ENCODE measurements around the gene PAGE1.
"Not testable (repeated sequence)": the region's sequence is repeated elsewhere in the genome, so short reads cannot be mapped to it uniquely, and the experiment has no call there.

The PAGE1 gene, protein sequence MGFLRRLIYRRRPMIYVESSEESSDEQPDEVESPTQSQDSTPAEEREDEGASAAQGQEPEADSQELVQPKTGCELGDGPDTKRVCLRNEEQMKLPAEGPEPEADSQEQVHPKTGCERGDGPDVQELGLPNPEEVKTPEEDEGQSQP
- total RNA-seq, result 0 to 0.22 (median 0) reads per million in 17 experiments

DNA sequence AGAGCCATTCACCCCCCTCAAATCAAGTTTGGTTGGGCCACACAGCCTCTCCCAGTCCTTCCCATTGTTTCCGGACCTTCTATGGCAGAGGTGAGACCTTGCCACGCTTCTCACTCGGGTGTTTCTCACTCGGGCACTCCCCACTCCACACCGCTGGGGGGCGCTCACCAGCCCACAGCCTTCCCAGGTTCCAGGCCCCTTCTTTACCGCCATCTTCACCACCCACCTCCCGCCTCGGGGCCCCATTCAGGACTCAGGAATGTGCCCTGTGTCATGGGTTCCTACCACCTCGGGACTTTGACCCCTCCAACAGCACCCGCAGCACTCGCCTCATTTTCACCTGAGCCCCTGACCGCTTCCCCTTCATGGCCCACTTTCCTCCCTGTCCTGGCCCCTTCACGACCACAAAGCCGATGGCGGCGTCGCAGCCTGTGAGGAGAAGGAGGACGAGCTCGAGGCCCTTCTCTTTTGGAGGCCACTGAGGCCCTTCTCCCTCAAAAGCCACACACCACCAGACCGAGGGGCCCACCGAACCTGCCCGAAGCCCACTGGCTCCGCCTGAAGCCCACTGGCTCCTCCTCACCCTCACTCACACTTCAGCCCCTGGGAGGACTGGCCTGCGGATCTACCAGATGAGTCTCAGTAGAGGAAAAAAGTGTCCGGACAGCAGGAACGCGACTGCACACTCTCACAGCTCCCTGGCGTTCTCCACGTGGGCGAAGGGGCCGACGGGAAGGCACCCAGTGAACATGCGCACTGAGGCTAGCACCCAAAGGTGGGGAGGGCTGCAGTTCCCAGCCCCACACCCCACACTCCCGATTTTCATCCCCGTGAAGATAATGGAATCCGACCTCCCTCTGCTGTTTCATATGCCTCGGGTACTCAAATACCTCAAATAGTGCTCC, at the start of gene PAGE1:
TSS of gene PAGE1 (minus strand) at position 709 of the 905 bp plus-strand sequence. CDS start 1,214 bp downstream, outside the sequence.
- DNase-seq, result no peak

DNA sequence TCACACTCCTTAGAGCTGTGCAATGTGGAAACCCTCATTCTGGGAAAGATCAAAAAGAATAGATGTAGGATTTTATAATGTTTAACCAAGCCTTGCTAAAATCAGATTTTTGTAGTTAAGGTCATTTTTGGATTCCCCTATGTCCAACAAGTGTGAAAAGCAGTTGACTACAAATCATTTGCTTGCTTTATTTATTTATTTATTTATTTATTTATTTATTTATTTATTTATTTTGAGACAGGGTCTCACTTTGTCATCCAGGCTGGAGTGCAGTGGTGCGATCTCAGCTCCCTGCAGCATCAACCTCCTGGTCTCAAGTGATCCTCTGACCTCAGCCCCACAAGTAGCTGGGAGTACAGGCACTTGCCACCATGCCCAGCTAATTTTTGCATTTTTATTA, 45.7 kb upstream of the PAGE1 start:
- not testable (repeated sequence) for DNase-seq

GRCh38 chrX:49727847-49728246, 32.1 kb upstream of the PAGE1 start:
- DNase-seq, result no peak

DNA sequence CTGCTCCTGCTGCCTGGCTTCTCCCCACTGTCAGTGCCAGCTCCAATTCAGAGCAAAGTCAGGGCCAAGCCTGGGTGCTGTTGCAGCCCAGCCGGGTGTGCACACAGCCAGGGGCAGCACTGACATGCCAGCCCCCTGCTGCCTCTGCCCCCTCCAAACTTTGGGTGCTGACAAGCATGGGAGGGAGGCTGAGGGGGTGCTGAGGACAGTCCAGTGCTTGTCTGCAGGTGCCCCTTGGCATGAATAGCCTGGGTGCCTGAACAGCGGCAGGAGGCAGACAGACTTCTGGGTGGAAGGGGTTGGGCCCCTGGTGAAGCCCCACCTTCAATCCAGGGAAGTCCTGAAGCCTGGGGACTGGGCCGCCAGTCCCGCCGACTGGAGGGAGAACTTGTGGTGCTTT, 31.2 kb upstream of the PAGE1 start:
- no peak for DNase-seq

GRCh38 chrX:49725923-49726904, 30.4 kb upstream of the PAGE1 start:
- DNase-seq, result peak in 2 of 4 experiments; percentile 15 to 29

DNA sequence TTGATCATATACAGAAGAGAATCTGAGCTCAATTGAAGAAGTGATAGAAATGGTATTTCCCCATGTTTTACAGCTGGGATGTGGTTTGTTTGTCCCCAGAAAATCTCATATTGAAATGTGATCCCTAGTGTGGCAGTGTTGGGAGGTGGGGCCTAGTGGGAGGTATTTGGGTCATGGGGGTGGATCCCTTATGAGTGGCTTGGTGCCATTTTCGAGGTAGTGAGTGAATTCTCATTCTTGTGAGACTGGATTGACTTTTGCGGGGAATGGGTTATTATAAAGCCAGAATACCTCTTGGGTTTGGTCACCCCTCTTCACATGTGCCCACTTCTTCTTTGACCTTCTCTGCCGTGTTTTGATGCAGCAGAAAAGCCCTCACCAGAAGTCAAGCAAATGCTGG, 29.6 kb upstream of the PAGE1 start:
- no peak for DNase-seq

- DNase-seq, result not testable (repeated sequence)
These were observed 24.3 kb upstream of the PAGE1 start for GRCh38 chrX:49720106-49720505.

DNA sequence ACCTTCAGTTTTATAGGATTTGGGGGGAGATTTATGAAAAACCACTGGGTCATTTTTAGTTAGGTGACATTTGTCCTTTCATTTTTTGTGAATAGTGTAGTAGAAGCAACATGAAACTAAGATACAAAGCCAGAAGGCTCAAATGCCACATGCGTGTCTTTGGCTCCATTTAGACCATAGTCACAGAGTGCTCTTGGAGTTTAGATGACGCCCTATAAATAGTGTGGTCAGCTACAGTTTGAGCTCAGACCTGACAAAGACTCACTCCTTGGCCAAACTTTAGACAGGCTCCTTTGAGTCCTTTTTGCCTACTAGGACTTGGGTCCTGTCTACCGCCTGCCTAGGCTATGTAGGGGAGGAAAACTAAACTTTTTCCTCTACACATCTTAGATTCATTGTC, 16.8 kb upstream of the PAGE1 start:
- no peak for DNase-seq

DNA sequence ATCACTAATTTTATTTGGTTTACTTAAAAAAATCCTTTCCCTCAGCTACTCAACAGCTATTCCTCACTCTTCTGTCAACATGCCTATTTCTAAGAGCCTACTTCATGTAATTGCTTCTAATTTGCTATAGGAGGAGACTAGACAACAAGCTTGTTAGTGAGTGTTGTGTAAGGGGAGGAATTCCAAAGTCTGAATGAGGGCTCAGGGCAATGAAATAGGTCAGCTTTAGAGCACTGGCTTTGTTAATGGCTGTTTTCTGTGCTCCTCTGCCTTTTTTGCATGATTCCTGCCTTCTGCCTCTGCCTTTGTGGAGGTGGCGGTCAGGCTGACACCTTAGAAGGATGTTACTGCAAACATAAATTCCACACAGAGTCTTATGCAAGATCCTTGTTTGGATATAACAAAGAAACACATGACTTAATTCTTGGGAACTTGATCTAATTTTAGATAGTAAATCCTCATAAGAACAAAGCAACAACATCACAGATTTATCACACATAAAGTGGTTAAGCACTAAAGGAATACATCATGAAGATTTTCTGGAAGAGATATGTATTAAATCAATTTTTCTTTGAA, 15.0 kb upstream of the PAGE1 start:
- no peak for DNase-seq

DNA sequence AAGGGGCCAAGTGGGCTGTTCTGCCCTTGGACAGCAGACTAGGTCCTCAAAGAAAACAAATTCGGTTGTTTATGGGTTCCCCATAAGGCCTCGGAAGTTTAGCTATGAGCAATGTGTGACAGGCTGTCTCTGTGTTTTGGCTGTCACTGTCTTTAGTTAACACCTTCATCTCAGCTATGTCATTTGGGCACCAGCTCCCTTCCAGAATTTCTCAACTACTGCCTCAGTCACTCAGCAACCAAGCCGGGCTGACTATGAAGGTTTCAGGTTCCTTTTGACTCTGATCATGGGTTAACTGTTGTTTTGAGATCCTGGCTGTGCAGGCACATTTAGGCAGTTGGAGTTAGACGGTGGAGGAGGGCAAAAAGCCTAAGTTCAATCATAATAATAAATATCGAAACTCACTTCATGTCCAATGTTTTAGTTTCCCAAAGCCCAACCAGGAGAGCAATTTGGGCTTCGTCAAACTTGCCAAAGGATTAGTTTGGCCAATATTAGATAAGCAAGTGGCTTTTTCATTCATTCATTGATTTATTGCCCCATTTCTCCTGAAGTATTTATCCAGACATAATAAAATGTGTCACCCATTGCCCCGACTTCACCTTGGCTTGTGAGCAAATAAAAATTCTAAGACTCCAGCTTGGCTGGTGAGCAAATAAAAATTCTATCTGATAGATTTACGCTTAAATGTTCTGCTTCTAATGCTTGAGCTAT, 9.1 kb upstream of the PAGE1 start:
- DNase-seq, result no peak

DNA sequence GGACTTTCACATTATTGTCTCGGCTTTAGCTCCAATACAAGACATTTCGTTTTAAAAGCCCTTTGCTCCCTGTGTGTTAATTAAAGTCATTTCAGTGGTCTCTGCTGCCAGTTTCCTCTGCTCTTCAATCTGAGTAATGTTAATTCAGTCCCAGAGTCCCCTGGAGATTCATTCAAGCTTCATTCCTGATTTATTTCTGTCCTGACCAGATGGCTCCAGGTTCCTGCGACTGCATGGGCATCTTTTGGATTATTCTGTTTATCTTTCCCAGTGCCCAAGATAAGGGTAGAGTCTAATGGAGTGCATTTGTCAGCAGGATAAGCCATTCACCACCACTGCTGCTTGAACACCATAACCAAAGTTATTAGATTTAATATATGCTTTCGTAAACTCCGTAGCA, 6.1 kb upstream of the PAGE1 start:
- no peak for DNase-seq

- DNase-seq, result no peak
These were observed 5.5 kb upstream of the PAGE1 start for GRCh38 chrX:49701323-49701722.

DNA sequence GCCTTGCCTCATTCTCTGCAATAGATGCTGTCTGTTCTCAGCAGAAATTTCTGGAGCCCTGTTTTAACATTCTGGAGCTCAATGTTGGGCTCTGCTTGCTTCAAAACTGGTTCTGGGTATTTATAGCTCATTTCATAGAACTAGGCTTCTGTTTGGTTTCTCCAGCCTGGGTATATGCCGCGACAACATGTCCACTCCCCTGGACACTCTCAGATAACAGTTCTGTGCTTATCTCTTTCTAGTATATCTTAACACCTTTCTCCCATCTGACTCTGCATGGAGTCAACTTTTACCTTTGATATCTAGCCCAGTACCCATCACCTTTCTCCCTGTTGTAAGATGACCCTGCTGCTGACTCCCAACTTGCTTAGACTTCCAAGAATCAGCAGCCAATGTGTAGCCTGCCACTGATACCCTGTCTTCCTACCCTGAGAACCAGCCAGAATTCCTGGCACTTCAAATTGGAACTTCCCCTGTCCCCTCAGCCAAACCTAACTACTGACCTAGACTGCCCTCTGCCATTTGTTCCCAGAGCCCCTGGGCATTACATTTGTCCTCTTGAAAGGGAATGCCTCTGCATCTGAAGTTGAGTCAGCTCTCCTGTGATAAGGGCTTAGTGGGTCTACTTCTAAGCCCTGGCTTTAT, 20.6 kb downstream of the PAGE1 start:
- no peak for DNase-seq

DNA sequence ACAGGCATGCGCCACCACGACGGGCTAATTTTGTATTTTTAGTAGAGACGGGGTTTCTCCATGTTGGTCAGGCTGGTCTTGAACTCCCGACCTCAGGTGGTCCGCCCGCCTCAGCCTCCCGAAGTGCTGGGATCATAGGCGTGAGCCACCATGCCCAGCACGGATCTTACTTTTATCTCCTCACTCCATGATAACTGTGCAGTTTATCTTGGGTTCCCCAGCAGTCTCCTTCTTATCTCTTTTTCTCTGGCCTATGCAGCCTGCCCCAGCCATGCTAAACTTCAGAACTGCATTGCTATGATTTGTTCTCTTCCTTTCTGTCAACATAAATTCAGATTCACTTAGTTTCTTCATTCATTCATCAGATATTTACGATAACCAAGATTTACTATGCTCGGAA, 22.4 kb downstream of the PAGE1 start:
- DNase-seq, result no peak

DNA sequence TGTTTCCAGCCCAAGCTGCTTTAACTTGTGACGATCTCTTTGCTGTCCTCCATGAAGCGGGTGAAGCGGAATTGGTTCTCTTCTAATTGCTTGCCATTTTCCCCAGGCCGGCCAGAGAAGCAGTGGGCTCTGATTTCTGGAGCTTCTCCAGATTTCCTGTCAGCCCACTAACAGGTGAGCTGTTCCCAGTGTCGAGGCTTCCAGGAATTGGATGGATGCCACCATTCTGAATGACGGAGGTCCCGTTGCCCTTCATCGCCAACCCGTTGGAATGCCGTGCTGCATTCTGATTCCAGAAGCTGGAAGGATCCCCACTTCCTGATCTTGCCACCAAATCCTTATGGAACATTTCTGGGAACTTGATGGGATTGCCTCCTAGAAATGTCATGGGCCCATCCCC, 31.0 kb downstream of the PAGE1 start:
- DNase-seq, result no peak

GRCh38 chrX:49661881-49662280, 33.9 kb downstream of the PAGE1 start:
- no peak for DNase-seq

DNA sequence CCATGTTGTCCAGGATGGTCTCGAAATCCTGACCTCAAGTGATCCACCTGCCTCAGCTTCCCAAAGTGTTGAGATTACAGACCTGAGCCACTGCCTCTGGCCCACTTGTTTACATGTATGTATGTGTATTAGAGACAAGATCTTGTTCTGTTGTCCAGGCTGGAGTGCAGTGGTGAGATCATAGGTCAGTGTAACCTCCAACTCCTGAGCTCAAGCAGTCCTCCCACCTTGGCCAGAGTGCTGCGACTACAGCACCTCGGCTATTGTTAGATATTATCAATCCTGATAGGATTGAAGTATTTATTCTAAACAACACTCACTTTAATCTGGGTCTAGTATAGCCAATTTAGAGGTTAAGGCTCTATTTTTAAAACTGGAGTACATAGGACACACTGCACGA, 36.0 kb downstream of the PAGE1 start:
- DNase-seq, result no peak

DNA sequence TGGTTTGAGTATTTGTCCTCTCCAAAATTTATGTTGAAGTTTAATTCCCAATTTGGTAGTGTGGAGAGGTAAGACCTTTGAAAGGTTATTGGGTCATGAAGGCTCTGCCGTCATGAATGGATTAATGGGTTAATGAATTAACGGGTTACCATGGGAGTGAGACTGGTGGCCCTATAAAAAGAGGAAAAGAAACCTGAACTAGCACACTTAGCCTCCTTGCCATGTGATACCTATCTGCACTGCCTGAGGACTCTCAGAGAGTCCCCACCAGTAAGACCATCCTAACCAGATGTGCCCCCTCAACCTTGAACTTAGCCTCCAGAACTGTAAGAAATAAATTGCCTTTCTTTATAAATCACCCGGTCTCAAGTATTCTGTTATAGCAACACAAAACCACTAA, 39.3 kb downstream of the PAGE1 start:
- DNase-seq, result no peak

- DNase-seq, result no peak
These were observed 50.7 kb downstream of the PAGE1 start for GRCh38 chrX:49644991-49645637.

Data from suppressor macrophage (primary cell).